Esophagus squamous epithelium (tissue), 4 donors: ENCODE data around the gene DLG5.

Source experiments
- POLR2A ChIP-seq, 4 donors: fragments of 450-650 bp; IDR thresholded peaks; one replicate each; pipeline ENCODE4 v1.6.1; 2017; ENCODE audit warnings: antibody characterized with exemption in 4 of 4, mild to moderate bottlenecking in 4 of 4, moderate library complexity in 3 of 4
- TF ChIP-seq, protein P1 (sequence below), 6 experiments: fragments of 450-650 bp in 4 of 6; fragments of 200-600 bp in 2 of 6; sonication (generic) in 2 of 6; IDR thresholded peaks; one replicate each; pipeline ENCODE4 v1.5.1; 2016 to 2019; ENCODE audit warnings: antibody characterized with exemption in 6 of 6, mild to moderate bottlenecking in 4 of 6, moderate library complexity in 4 of 6

DNA sequence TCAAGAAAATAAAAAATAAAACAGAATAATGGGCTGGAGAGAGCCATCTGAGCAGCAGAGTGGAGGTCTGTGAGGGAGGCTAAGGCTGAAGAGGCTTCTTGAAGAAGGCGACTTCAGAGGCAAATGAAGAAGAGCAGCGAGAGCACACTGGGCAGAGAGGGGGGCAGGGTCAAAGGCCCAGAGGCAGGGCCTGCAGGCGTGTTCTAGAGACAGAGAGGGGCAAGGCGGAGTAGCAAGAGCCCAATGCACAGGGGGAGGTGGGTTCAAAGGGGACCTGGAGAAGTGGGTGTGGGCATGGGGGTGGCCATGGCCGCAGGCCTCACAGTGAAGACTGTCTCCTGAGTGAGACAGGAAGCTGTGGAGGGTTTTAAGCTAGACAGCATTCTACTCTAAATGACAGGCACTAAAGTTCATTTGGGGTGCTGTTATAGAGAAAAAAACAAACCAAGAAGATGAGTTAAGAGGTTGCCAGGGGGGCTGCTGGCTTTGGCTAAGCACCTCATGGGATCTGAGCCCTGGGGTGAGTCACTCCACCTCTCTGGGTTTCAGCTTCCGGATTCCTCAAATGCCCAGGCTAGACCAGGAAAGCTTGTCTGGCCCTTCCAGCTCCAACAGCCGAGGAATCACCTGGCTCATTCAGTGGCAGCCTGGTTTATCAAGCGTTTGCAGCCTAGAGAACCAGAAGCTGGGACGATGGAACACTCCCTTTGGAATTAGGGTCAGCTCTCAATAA is 81.7 kb downstream of the DLG5 start:
- TF ChIP-seq, protein P1, sequence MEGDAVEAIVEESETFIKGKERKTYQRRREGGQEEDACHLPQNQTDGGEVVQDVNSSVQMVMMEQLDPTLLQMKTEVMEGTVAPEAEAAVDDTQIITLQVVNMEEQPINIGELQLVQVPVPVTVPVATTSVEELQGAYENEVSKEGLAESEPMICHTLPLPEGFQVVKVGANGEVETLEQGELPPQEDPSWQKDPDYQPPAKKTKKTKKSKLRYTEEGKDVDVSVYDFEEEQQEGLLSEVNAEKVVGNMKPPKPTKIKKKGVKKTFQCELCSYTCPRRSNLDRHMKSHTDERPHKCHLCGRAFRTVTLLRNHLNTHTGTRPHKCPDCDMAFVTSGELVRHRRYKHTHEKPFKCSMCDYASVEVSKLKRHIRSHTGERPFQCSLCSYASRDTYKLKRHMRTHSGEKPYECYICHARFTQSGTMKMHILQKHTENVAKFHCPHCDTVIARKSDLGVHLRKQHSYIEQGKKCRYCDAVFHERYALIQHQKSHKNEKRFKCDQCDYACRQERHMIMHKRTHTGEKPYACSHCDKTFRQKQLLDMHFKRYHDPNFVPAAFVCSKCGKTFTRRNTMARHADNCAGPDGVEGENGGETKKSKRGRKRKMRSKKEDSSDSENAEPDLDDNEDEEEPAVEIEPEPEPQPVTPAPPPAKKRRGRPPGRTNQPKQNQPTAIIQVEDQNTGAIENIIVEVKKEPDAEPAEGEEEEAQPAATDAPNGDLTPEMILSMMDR (IDR thresholded peaks at IDR 0.05), result no peak
- no peak for TF ChIP-seq POLR2A (IDR thresholded peaks at IDR 0.05)
